ENCODE measurements around the gene STAMBP.
"Not testable (repeated sequence)": the region's sequence is repeated elsewhere in the genome, so short reads cannot be mapped to it uniquely, and the experiment has no call there.

STAMBP gene

GRCh38 chr2:73887596-73888353, 59.0 kb downstream of the STAMBP start:
- H2AFZ ChIP-seq (ENCODE audit: low read length, unreplicated experiment); H3K79me2 ChIP-seq (ENCODE audit: control insufficient read depth, insufficient read depth, low read length, unreplicated experiment); H3K4me3 ChIP-seq (ENCODE audit: low read depth, low read length); H3K4me1 ChIP-seq (ENCODE audit: control insufficient read depth, insufficient read depth, low read length, unreplicated experiment); H3K27ac ChIP-seq (ENCODE audit: low read depth, low read length); H3K36me3 ChIP-seq (ENCODE audit: insufficient read depth, low read length); H3K27me3 ChIP-seq (ENCODE audit: insufficient read depth, low read length): not testable (repeated sequence)

GRCh38 chr2:73888388-73888787, 59.6 kb downstream of the STAMBP start:
- Histone ChIP-seq H3K4me1 (ENCODE audit: control insufficient read depth, insufficient read depth, low read length, unreplicated experiment) (no peaks in the 10 kb centered on the region), H3K4me3 (ENCODE audit: low read depth, low read length) (no peak overlapping the region), H3K36me3 (ENCODE audit: insufficient read depth, low read length) (no peaks in the 10 kb centered on the region), H3K79me2 (ENCODE audit: control insufficient read depth, insufficient read depth, low read length, unreplicated experiment) (no peaks in the 10 kb centered on the region), H3K27me3 (ENCODE audit: insufficient read depth, low read length) (no peaks in the 10 kb centered on the region), H3K27ac (ENCODE audit: low read depth, low read length) (no peak overlapping the region), H2AFZ (ENCODE audit: low read length, unreplicated experiment) (peak overlapping the region; percentile 83)

GRCh38 chr2:73889206-73889605, 60.4 kb downstream of the STAMBP start:
- H3K79me2 ChIP-seq (ENCODE audit: control insufficient read depth, insufficient read depth, low read length, unreplicated experiment): no peaks in the 10 kb centered on the region

GRCh38 chr2:73890301-73891092, 61.7 kb downstream of the STAMBP start:
- no peaks in the 10 kb centered on the region for H3K4me1 ChIP-seq (ENCODE audit: control insufficient read depth, insufficient read depth, low read length, unreplicated experiment)
- no peaks in the 10 kb centered on the region for H3K36me3 ChIP-seq (ENCODE audit: insufficient read depth, low read length)
- H3K4me3 ChIP-seq (ENCODE audit: low read depth, low read length): no peak overlapping the region
- H3K27me3 ChIP-seq (ENCODE audit: insufficient read depth, low read length): no peaks in the 10 kb centered on the region
- no peaks in the 10 kb centered on the region for H3K79me2 ChIP-seq (ENCODE audit: control insufficient read depth, insufficient read depth, low read length, unreplicated experiment)
- H2AFZ ChIP-seq (ENCODE audit: low read length, unreplicated experiment): no peak overlapping the region
- no peak overlapping the region for H3K27ac ChIP-seq (ENCODE audit: low read depth, low read length)

More at GRCh38 chr2:73889206-73889605, 60.4 kb downstream of the STAMBP start:
- no peaks in the 10 kb centered on the region for H3K27me3 ChIP-seq (ENCODE audit: insufficient read depth, low read length)
- H3K27ac ChIP-seq (ENCODE audit: low read depth, low read length): no peak overlapping the region
- no peaks in the 10 kb centered on the region for H3K36me3 ChIP-seq (ENCODE audit: insufficient read depth, low read length)
- no peak overlapping the region for H3K4me3 ChIP-seq (ENCODE audit: low read depth, low read length)
- H2AFZ ChIP-seq (ENCODE audit: low read length, unreplicated experiment): no peak overlapping the region
- no peaks in the 10 kb centered on the region for H3K4me1 ChIP-seq (ENCODE audit: control insufficient read depth, insufficient read depth, low read length, unreplicated experiment)

- H3K4me1 ChIP-seq (ENCODE audit: control insufficient read depth, insufficient read depth, low read length, unreplicated experiment): peaks cover 1% of the 10 kb centered on the region
- no peaks in the 10 kb centered on the region for H3K36me3 ChIP-seq (ENCODE audit: insufficient read depth, low read length)
- no peak overlapping the region for H3K4me3 ChIP-seq (ENCODE audit: low read depth, low read length)
- H3K79me2 ChIP-seq (ENCODE audit: control insufficient read depth, insufficient read depth, low read length, unreplicated experiment): no peaks in the 10 kb centered on the region
- H3K27me3 ChIP-seq (ENCODE audit: insufficient read depth, low read length): no peaks in the 10 kb centered on the region
- H2AFZ ChIP-seq (ENCODE audit: low read length, unreplicated experiment): no peak overlapping the region
- no peak overlapping the region for H3K27ac ChIP-seq (ENCODE audit: low read depth, low read length)
Observed at GRCh38 chr2:73891276-73891901, 62.6 kb downstream of the STAMBP start.

- H3K27ac ChIP-seq (ENCODE audit: low read depth, low read length): no peak within 1 kb of the TSS
Observed at GRCh38 chr2:73892631-73893329, 64.0 kb downstream of the STAMBP start, which contains the start of gene ACTG2. ACTG2 (plus strand) TSS chr2:73893008; CDS start chr2:73901312, 8,304 bp downstream.

GRCh38 chr2:73893764-73894474, 65.2 kb downstream of the STAMBP start:
- Histone ChIP-seq H3K27me3 (ENCODE audit: insufficient read depth, low read length) (no peaks in the 10 kb centered on the region), H3K4me1 (ENCODE audit: control insufficient read depth, insufficient read depth, low read length, unreplicated experiment) (peaks cover 8% of the 10 kb centered on the region), H3K79me2 (ENCODE audit: control insufficient read depth, insufficient read depth, low read length, unreplicated experiment) (no peaks in the 10 kb centered on the region), H2AFZ (ENCODE audit: low read length, unreplicated experiment) (no peak overlapping the region), H3K27ac (ENCODE audit: low read depth, low read length) (no peak overlapping the region), H3K36me3 (ENCODE audit: insufficient read depth, low read length) (no peaks in the 10 kb centered on the region), H3K4me3 (ENCODE audit: low read depth, low read length) (no peak overlapping the region)

More at GRCh38 chr2:73892631-73893329, 64.0 kb downstream of the STAMBP start, which contains the start of gene ACTG2:
- no peak within 1 kb of the TSS for H3K4me3 ChIP-seq (ENCODE audit: low read depth, low read length)
- H3K36me3 ChIP-seq (ENCODE audit: insufficient read depth, low read length): no peaks in the 10 kb centered on the region
- no peaks in the 10 kb centered on the region for H3K27me3 ChIP-seq (ENCODE audit: insufficient read depth, low read length)
- peaks cover 8% of the 10 kb centered on the region for H3K4me1 ChIP-seq (ENCODE audit: control insufficient read depth, insufficient read depth, low read length, unreplicated experiment)
- no peaks in the 10 kb centered on the region for H3K79me2 ChIP-seq (ENCODE audit: control insufficient read depth, insufficient read depth, low read length, unreplicated experiment)
- no peak within 1 kb of the TSS for H2AFZ ChIP-seq (ENCODE audit: low read length, unreplicated experiment)

GRCh38 chr2:73894475-73894850, 65.7 kb downstream of the STAMBP start:
- Histone ChIP-seq H3K36me3 (ENCODE audit: insufficient read depth, low read length) (no peaks in the 10 kb centered on the region), H3K27ac (ENCODE audit: low read depth, low read length) (no peak overlapping the region), H3K79me2 (ENCODE audit: control insufficient read depth, insufficient read depth, low read length, unreplicated experiment) (no peaks in the 10 kb centered on the region), H3K27me3 (ENCODE audit: insufficient read depth, low read length) (no peaks in the 10 kb centered on the region), H2AFZ (ENCODE audit: low read length, unreplicated experiment) (no peak overlapping the region), H3K4me1 (ENCODE audit: control insufficient read depth, insufficient read depth, low read length, unreplicated experiment) (peaks cover 8% of the 10 kb centered on the region), H3K4me3 (ENCODE audit: low read depth, low read length) (no peak overlapping the region)

- Histone ChIP-seq H3K4me3 (ENCODE audit: low read depth, low read length) (no peak overlapping the region), H2AFZ (ENCODE audit: low read length, unreplicated experiment) (no peak overlapping the region), H3K36me3 (ENCODE audit: insufficient read depth, low read length) (no peaks in the 10 kb centered on the region), H3K4me1 (ENCODE audit: control insufficient read depth, insufficient read depth, low read length, unreplicated experiment) (peaks cover 8% of the 10 kb centered on the region), H3K79me2 (ENCODE audit: control insufficient read depth, insufficient read depth, low read length, unreplicated experiment) (no peaks in the 10 kb centered on the region), H3K27ac (ENCODE audit: low read depth, low read length) (no peak overlapping the region), H3K27me3 (ENCODE audit: insufficient read depth, low read length) (no peaks in the 10 kb centered on the region)
Observed at GRCh38 chr2:73894877-73895276, 66.1 kb downstream of the STAMBP start.

- H3K27me3 ChIP-seq (ENCODE audit: insufficient read depth, low read length): no peaks in the 10 kb centered on the region
Observed at GRCh38 chr2:73895473-73895872, 66.7 kb downstream of the STAMBP start.

More at GRCh38 chr2:73895473-73895872, 66.7 kb downstream of the STAMBP start:
- Histone ChIP-seq H2AFZ (ENCODE audit: low read length, unreplicated experiment) (no peak overlapping the region), H3K4me1 (ENCODE audit: control insufficient read depth, insufficient read depth, low read length, unreplicated experiment) (peaks cover 8% of the 10 kb centered on the region), H3K27ac (ENCODE audit: low read depth, low read length) (no peak overlapping the region), H3K4me3 (ENCODE audit: low read depth, low read length) (no peak overlapping the region), H3K79me2 (ENCODE audit: control insufficient read depth, insufficient read depth, low read length, unreplicated experiment) (no peaks in the 10 kb centered on the region), H3K36me3 (ENCODE audit: insufficient read depth, low read length) (no peaks in the 10 kb centered on the region)
